ENCODE results near the gene NPAS2. TPM values are rescaled to one million over a fixed set of nuclear protein-coding genes. Genes with fewer than 3 reads are reported as not detected.

NPAS2 gene
- total RNA-seq, 4 donors from 2014 or later = 7.7 to 83.2 (median 15.1) TPM

DNA sequence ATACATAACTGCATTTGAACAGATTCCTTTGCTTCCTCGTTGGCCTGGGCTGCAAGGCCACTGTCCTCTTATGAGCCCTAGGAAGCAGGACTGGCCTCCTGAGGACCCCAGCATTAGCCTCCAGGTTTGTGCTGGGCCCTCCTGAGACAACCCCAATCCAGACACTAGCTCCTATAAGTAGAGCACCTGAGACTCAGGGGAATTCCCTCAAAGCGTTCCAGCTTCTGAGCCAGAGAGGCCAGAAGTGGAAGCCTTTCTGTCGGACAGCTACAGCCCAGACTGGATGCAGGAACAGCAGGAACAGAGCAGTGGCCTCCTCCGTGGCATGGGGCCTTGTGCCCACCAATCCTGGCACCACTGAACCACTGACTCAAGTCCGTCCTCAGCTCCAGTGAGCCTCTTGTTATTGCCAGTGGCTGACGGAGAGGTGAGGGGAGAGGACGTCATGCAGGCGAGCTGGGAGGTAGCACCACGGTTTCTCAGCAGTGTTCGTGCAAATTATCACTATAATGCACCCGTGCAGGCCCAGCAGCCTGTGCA is 67.2 kb downstream of the NPAS2 start:
- WGBS, 2 donors = 85 to 86% methylated on average over 11 of the region's 11 CpGs
- Histone ChIP-seq H3K4me3 (no peak overlapping the region), H3K36me3 (no peaks in the 10 kb centered on the region), H3K9me3 (no peaks in the 10 kb centered on the region), H3K27ac (no peak overlapping the region), H3K27me3 (no peaks in the 10 kb centered on the region), H3K4me1 (peaks cover 0 to 15% (median 2%) of the 10 kb centered on the region in 4 donors)
- no peak for DNase-seq (ENCODE audit: low spot score in 2 of 2)
- TF ChIP-seq CTCF (IDR thresholded peaks at IDR 0.05) (no peak), POLR2A (IDR thresholded peaks at IDR 0.05) (no peak), EP300 (IDR thresholded peaks at IDR 0.05) (no peak)

- H3K36me3 ChIP-seq = no peaks in the 10 kb centered on the region
- H3K9me3 ChIP-seq = no peaks in the 10 kb centered on the region
- no peak for DNase-seq (ENCODE audit: low spot score in 2 of 2)
- 74 to 77% methylated on average over 14 of the region's 14 CpGs for WGBS, 2 donors
- peaks cover 0 to 11% (median 2%) of the 10 kb centered on the region in 4 donors for H3K4me1 ChIP-seq
- no peak overlapping the region for H3K27ac ChIP-seq
- H3K4me3 ChIP-seq = no peak overlapping the region
- no peak for TF ChIP-seq EP300 (IDR thresholded peaks at IDR 0.05)
- TF ChIP-seq CTCF (IDR thresholded peaks at IDR 0.05) = no peak
- no peaks in the 10 kb centered on the region for H3K27me3 ChIP-seq
Measured at GRCh38 chr2:100887713-100888495, 68.0 kb downstream of the NPAS2 start.

DNA sequence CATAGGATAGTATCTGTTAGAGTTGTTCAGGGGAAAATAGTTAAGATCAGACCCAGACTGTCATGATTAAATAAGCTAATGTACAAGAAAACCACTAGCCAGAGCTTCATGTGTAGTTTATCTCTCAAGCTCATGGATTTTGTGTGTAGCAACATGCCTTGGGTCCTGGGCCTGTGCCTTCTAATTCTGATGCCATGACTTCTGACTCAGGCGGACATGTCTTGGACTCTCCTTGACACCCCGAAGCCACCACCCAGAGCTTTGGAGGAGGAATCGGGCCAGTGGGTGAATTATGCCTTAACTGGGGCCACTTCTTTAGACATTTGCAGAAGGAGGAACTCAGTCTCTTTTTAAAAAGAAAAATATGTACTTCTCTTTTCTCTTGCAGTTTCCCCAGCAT is 68.7 kb downstream of the NPAS2 start:
- no peaks in the 10 kb centered on the region for H3K36me3 ChIP-seq
- TF ChIP-seq POLR2A (IDR thresholded peaks at IDR 0.05) (no peak), CTCF (IDR thresholded peaks at IDR 0.05) (no peak), EP300 (IDR thresholded peaks at IDR 0.05) (no peak)
- no peak overlapping the region for H3K4me3 ChIP-seq
- no peaks in the 10 kb centered on the region for H3K9me3 ChIP-seq
- peaks cover 0 to 4% (median under 1%) of the 10 kb centered on the region in 4 donors for H3K4me1 ChIP-seq
- no peak overlapping the region for H3K27ac ChIP-seq
- no peaks in the 10 kb centered on the region for H3K27me3 ChIP-seq
- WGBS, 2 donors = 87 to 93% methylated on average over 3 of the region's 3 CpGs
- no peak for DNase-seq (ENCODE audit: low spot score in 2 of 2)

DNA sequence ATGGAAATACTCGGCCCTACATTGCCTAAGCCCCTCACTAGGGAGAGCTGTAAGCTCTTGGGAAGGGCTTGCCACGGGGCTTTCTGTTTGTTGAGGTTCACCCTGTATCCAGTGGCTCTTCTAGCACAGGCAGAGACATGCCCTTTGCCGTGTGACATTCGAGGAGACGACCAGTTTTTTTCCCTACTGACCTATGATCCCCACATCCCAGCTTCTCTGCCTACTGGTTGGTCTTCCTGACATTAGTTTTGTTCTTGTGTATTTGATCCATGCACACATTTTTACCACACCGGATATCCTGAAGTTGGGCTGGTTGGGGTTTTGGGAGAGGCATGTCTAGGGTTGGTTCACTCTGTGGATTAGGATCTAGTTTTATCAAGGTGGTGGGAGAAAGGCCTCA is 69.3 kb downstream of the NPAS2 start:
- H3K9me3 ChIP-seq = no peaks in the 10 kb centered on the region
- no peak overlapping the region for H3K27ac ChIP-seq
- H3K36me3 ChIP-seq = no peaks in the 10 kb centered on the region
- no peak for DNase-seq (ENCODE audit: low spot score in 2 of 2)
- no peaks in the 10 kb centered on the region for H3K27me3 ChIP-seq
- H3K4me1 ChIP-seq = no peaks in the 10 kb centered on the region
- no peak for TF ChIP-seq EP300 (IDR thresholded peaks at IDR 0.05)
- TF ChIP-seq POLR2A (IDR thresholded peaks at IDR 0.05) = no peak
- H3K4me3 ChIP-seq = no peak overlapping the region
- 72 to 83% methylated on average over 6 of the region's 6 CpGs for WGBS, 2 donors

DNA sequence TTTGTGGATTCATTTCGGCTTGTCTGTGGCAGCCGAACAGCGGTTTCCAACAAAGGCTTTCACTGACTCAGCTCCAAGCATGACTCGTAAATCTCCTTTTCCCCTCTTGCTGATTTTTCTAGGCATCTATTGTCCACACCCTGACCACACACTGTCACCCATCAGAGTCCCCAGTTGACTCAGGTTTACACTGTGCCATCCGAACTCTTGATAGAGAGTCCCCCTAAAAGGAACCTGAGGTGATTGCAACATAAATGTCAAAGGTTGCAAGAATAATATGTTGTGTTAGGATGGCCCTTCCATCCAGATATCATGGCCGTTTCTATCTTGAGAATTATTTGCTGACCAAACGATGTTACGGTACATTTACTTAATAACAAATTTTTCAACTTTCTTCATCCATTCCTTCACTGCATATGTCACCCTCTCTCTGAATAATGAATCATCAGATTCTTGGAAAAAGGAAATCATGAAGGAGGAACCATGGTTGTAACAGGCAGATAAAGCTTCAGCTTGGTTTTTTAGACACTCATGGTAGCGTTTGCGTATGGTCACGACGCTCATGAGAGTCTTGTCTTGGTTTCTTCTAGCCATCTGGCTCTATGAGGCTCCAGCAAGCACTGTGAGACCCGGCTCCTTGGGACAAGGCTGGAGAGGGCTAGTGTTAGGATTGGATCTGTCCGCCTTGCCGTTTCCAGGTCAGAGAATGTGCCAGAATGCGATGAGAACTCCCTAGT is 72.1 kb downstream of the NPAS2 start:
- no peaks in the 10 kb centered on the region for H3K4me1 ChIP-seq
- H3K27me3 ChIP-seq = no peaks in the 10 kb centered on the region
- H3K4me3 ChIP-seq = no peak overlapping the region
- peak overlapping the region in 2 of 4 donors; percentile 50 to 63 for H3K27ac ChIP-seq
- DNase-seq (ENCODE audit: low spot score in 2 of 2) = peak in 1 of 2 donors; percentile 15
- H3K9me3 ChIP-seq = no peaks in the 10 kb centered on the region
- TF ChIP-seq EP300 (IDR thresholded peaks at IDR 0.05) (no peak), CTCF (IDR thresholded peaks at IDR 0.05) (no peak)
- no peaks in the 10 kb centered on the region for H3K36me3 ChIP-seq
- WGBS, 2 donors = 67 to 68% methylated on average over 16 of the region's 16 CpGs

Data from tibial nerve (tissue), 4 donors.